Activated naive CD4-positive, alpha-beta T cell treated with anti-CD3 and anti-CD28 coated beads, Interleukin-2, amount 10 ng/mL, durations not matched to agents 7 days and 5 days (primary cell): ENCODE results near the gene LAMA3.

Experiments used
- CTCF ChIA-PET: fragments of 350-600 bp; sonication (Branson Sonifier 250); formaldehyde crosslinking; loops from one replicate; lab custom pipeline; 2021; ENCODE audit warnings: antibody characterized with exemption; lab: Charles Lee
- DNase-seq: peaks from one replicate; pipeline ENCODE4 v3.0.0-alpha.2; 2020
- H3K27ac Mint-ChIP-seq: one replicate; pipeline ENCODE4 v1.8.0; 2021; ENCODE audit warnings: mild to moderate bottlenecking, moderate library complexity, mixed read lengths
- H3K27me3 Mint-ChIP-seq: one replicate; pipeline ENCODE4 v1.8.0; 2021; ENCODE audit warnings: mild to moderate bottlenecking, mixed read lengths
- H3K36me3 Mint-ChIP-seq: one replicate; pipeline ENCODE4 v1.8.0; 2021; ENCODE audit warnings: mixed read lengths
- H3K4me1 Mint-ChIP-seq: one replicate; pipeline ENCODE4 v1.8.0; 2021; ENCODE audit warnings: mixed read lengths
- H3K4me3 Mint-ChIP-seq: one replicate; pipeline ENCODE4 v1.8.0; 2021; ENCODE audit warnings: mild to moderate bottlenecking, moderate library complexity, mixed read lengths
- H3K9me3 Mint-ChIP-seq: one replicate; pipeline ENCODE4 v1.8.0; 2021; ENCODE audit warnings: mixed read lengths

The LAMA3 gene

GRCh38 chr18:23900994-23901393 lies 211.7 kb downstream of the LAMA3 start:
- Mint-ChIP-seq H3K36me3 (no peaks in the 10 kb centered on the region), H3K9me3 (no peaks in the 10 kb centered on the region), H3K27me3 (peaks cover 30% of the 10 kb centered on the region), H3K4me1 (peaks cover 6% of the 10 kb centered on the region), H3K27ac (no peak overlapping the region), H3K4me3 (no peak overlapping the region)
- CTCF ChIA-PET: no interaction called here
- no peak for DNase-seq

GRCh38 chr18:23902396-23902795 lies 213.1 kb downstream of the LAMA3 start:
- Mint-ChIP-seq H3K4me3 (no peak overlapping the region), H3K27me3 (peaks cover 24% of the 10 kb centered on the region), H3K27ac (no peak overlapping the region), H3K36me3 (no peaks in the 10 kb centered on the region), H3K9me3 (no peaks in the 10 kb centered on the region), H3K4me1 (peaks cover 6% of the 10 kb centered on the region)
- no peak for DNase-seq
- CTCF ChIA-PET: interaction anchor here (1.2 kb wide), 1 partner anchor 16 kb away, joined by 3 read pairs; no protein-coding TSS in a partner anchor

- no peaks in the 10 kb centered on the region for H3K36me3 Mint-ChIP-seq
- H3K27ac Mint-ChIP-seq: no peak overlapping the region
- H3K27me3 Mint-ChIP-seq: peaks cover 17% of the 10 kb centered on the region
- no peaks in the 10 kb centered on the region for H3K9me3 Mint-ChIP-seq
- CTCF ChIA-PET: interaction anchor here (2.3 kb wide), 1 partner anchor 15 kb away, joined by 10 read pairs; no protein-coding TSS in a partner anchor
- peaks cover 6% of the 10 kb centered on the region for H3K4me1 Mint-ChIP-seq
- H3K4me3 Mint-ChIP-seq: no peak overlapping the region
- no peak for DNase-seq
Measured at GRCh38 chr18:23903971-23904370, 214.7 kb downstream of the LAMA3 start.

GRCh38 chr18:23906658-23907057 lies 217.4 kb downstream of the LAMA3 start:
- no peak overlapping the region for H3K27ac Mint-ChIP-seq
- H3K36me3 Mint-ChIP-seq: no peaks in the 10 kb centered on the region
- H3K9me3 Mint-ChIP-seq: no peaks in the 10 kb centered on the region
- H3K4me3 Mint-ChIP-seq: no peak overlapping the region
- CTCF ChIA-PET: interaction anchor here (1.3 to 1.9 kb wide), 2 partner anchors 12 to 22 kb away, joined by 3 to 6 read pairs; no protein-coding TSS in a partner anchor
- peaks cover 3% of the 10 kb centered on the region for H3K27me3 Mint-ChIP-seq
- H3K4me1 Mint-ChIP-seq: no peaks in the 10 kb centered on the region
- DNase-seq: no peak

- H3K36me3 Mint-ChIP-seq: no peaks in the 10 kb centered on the region
- DNase-seq: no peak
- peaks cover 2% of the 10 kb centered on the region for H3K27me3 Mint-ChIP-seq
- CTCF ChIA-PET: no interaction called here
- H3K4me1 Mint-ChIP-seq: no peaks in the 10 kb centered on the region
- H3K4me3 Mint-ChIP-seq: no peak overlapping the region
- H3K27ac Mint-ChIP-seq: no peak overlapping the region
- no peaks in the 10 kb centered on the region for H3K9me3 Mint-ChIP-seq
Measured at GRCh38 chr18:23908827-23909226, 219.6 kb downstream of the LAMA3 start.

- no peak for DNase-seq
- Mint-ChIP-seq H3K4me3 (no peak overlapping the region), H3K4me1 (no peaks in the 10 kb centered on the region), H3K27me3 (no peaks in the 10 kb centered on the region), H3K36me3 (no peaks in the 10 kb centered on the region), H3K9me3 (no peaks in the 10 kb centered on the region), H3K27ac (no peak overlapping the region)
- CTCF ChIA-PET: interaction anchor here (0.7 to 1.4 kb wide), 2 partner anchors 9 to 99 kb away, joined by 3 to 6 read pairs; no protein-coding TSS in a partner anchor
Measured at GRCh38 chr18:23910032-23910431, 220.8 kb downstream of the LAMA3 start.

- H3K36me3 Mint-ChIP-seq: no peaks in the 10 kb centered on the region
- no peak for DNase-seq
- CTCF ChIA-PET: no interaction called here
Measured at GRCh38 chr18:23912356-23912755, 223.1 kb downstream of the LAMA3 start.

GRCh38 chr18:23916338-23916737 lies 227.1 kb downstream of the LAMA3 start:
- DNase-seq: no peak
- Mint-ChIP-seq H3K9me3 (no peaks in the 10 kb centered on the region), H3K27ac (no peak overlapping the region), H3K4me1 (peaks cover 26% of the 10 kb centered on the region), H3K36me3 (no peaks in the 10 kb centered on the region), H3K4me3 (no peak overlapping the region), H3K27me3 (peaks cover 11% of the 10 kb centered on the region)
- CTCF ChIA-PET: no interaction called here

More at GRCh38 chr18:23912356-23912755, 223.1 kb downstream of the LAMA3 start:
- H3K27me3 Mint-ChIP-seq: no peaks in the 10 kb centered on the region
- H3K4me1 Mint-ChIP-seq: no peaks in the 10 kb centered on the region
- no peak overlapping the region for H3K27ac Mint-ChIP-seq
- H3K4me3 Mint-ChIP-seq: no peak overlapping the region
- no peaks in the 10 kb centered on the region for H3K9me3 Mint-ChIP-seq

- H3K27me3 Mint-ChIP-seq: peaks cover 11% of the 10 kb centered on the region
- no peak overlapping the region for H3K4me3 Mint-ChIP-seq
- CTCF ChIA-PET: interaction anchor here (0.6 to 3.9 kb wide), 48 partner anchors 8 to 297 kb away, joined by 3 to 41 read pairs (median 4); no protein-coding TSS in a partner anchor
- DNase-seq: peak; percentile 85
- H3K9me3 Mint-ChIP-seq: peaks cover 4% of the 10 kb centered on the region
- peaks cover 4% of the 10 kb centered on the region for H3K36me3 Mint-ChIP-seq
- peaks cover 37% of the 10 kb centered on the region for H3K4me1 Mint-ChIP-seq
- H3K27ac Mint-ChIP-seq: no peak overlapping the region
Measured at GRCh38 chr18:23918395-23919032, 229.3 kb downstream of the LAMA3 start.

- H3K4me3 Mint-ChIP-seq: no peak overlapping the region
- H3K27me3 Mint-ChIP-seq: peaks cover 11% of the 10 kb centered on the region
- H3K27ac Mint-ChIP-seq: no peak overlapping the region
- peaks cover 4% of the 10 kb centered on the region for H3K9me3 Mint-ChIP-seq
- no peak for DNase-seq
- peaks cover 4% of the 10 kb centered on the region for H3K36me3 Mint-ChIP-seq
- peaks cover 37% of the 10 kb centered on the region for H3K4me1 Mint-ChIP-seq
- CTCF ChIA-PET: interaction anchor here (1.1 to 3.9 kb wide), 6 partner anchors 13 to 199 kb away, joined by 3 to 41 read pairs (median 10); no protein-coding TSS in a partner anchor
Measured at GRCh38 chr18:23920054-23920453, 230.8 kb downstream of the LAMA3 start.

- Mint-ChIP-seq H3K27me3 (peaks cover 11% of the 10 kb centered on the region), H3K9me3 (peaks cover 4% of the 10 kb centered on the region), H3K4me1 (peaks cover 41% of the 10 kb centered on the region), H3K4me3 (no peak overlapping the region), H3K27ac (no peak overlapping the region), H3K36me3 (peaks cover 4% of the 10 kb centered on the region)
- DNase-seq: no peak
- CTCF ChIA-PET: interaction anchor here (1.2 kb wide), 1 partner anchor 94 kb away, joined by 3 read pairs; no protein-coding TSS in a partner anchor
Measured at GRCh38 chr18:23921716-23922285, 232.5 kb downstream of the LAMA3 start.

GRCh38 chr18:23922939-23923338 lies 233.7 kb downstream of the LAMA3 start:
- peaks cover 4% of the 10 kb centered on the region for H3K36me3 Mint-ChIP-seq
- peaks cover 43% of the 10 kb centered on the region for H3K4me1 Mint-ChIP-seq
- H3K27me3 Mint-ChIP-seq: peaks cover 11% of the 10 kb centered on the region
- peaks cover 4% of the 10 kb centered on the region for H3K9me3 Mint-ChIP-seq
- no peak for DNase-seq
- CTCF ChIA-PET: interaction anchor here (1.2 kb wide), 2 partner anchors 20 to 95 kb away, joined by 3 read pairs; no protein-coding TSS in a partner anchor
- no peak overlapping the region for H3K4me3 Mint-ChIP-seq
- no peak overlapping the region for H3K27ac Mint-ChIP-seq

GRCh38 chr18:23924813-23925212 lies 235.6 kb downstream of the LAMA3 start:
- no peak overlapping the region for H3K27ac Mint-ChIP-seq
- CTCF ChIA-PET: no interaction called here
- no peak for DNase-seq
- peaks cover 43% of the 10 kb centered on the region for H3K4me1 Mint-ChIP-seq
- no peak overlapping the region for H3K4me3 Mint-ChIP-seq
- peaks cover 4% of the 10 kb centered on the region for H3K9me3 Mint-ChIP-seq
- peaks cover 6% of the 10 kb centered on the region for H3K27me3 Mint-ChIP-seq
- peaks cover 4% of the 10 kb centered on the region for H3K36me3 Mint-ChIP-seq

- Mint-ChIP-seq H3K27ac (no peak overlapping the region), H3K36me3 (peaks cover 10% of the 10 kb centered on the region), H3K4me3 (no peak overlapping the region), H3K9me3 (peaks cover 4% of the 10 kb centered on the region), H3K4me1 (peaks cover 51% of the 10 kb centered on the region), H3K27me3 (no peaks in the 10 kb centered on the region)
- no peak for DNase-seq
- CTCF ChIA-PET: interaction anchor here (3.7 kb wide), 1 partner anchor 8 kb away, joined by 20 read pairs; no protein-coding TSS in a partner anchor
Measured at GRCh38 chr18:23926571-23926970, 237.3 kb downstream of the LAMA3 start.
